Sigmoid colon (tissue), 7 donors: ENCODE data around the gene TRAF3IP1. TPM values are rescaled to one million over a fixed set of nuclear protein-coding genes. Genes with fewer than 3 reads are reported as not detected.

Experiments
- DNase-seq: peaks from one replicate; pipeline ENCODE4 v3.0.0-alpha.2; 2019
- H3K27ac ChIP-seq, 4 donors: fragments of 200-600 bp; sonication (generic); one replicate each; pipeline ENCODE4 v1.5.1; 2016 to 2019; ENCODE audit warnings: mild to moderate bottlenecking in 1 of 4
- H3K27me3 ChIP-seq, 3 donors: fragments of 200-600 bp; sonication (generic); one replicate each; pipeline ENCODE4 v1.5.1; 2019; ENCODE audit warnings: mild to moderate bottlenecking in 1 of 3
- H3K36me3 ChIP-seq, 4 donors: fragments of 200-600 bp; sonication (generic); one replicate each; pipeline ENCODE4 v1.5.1; 2016 to 2019
- H3K4me1 ChIP-seq, 4 donors: fragments of 200-600 bp; sonication (generic); one replicate each; pipeline ENCODE4 v1.5.1; 2017 to 2019
- H3K4me3 ChIP-seq, 4 donors: fragments of 200-600 bp; sonication (generic); one replicate each; pipeline ENCODE4 v1.5.1; 2017 to 2019; ENCODE audit warnings: mild to moderate bottlenecking in 2 of 4, moderate library complexity in 1 of 4
- H3K9me3 ChIP-seq, 4 donors: fragments of 200-600 bp in 3 of 4; sonication (generic) in 3 of 4; one replicate each; pipeline versions ENCODE4 v1.5.1 to v1.6.1; 2013 to 2019
- EP300 ChIP-seq, 4 donors: sonication (generic); formaldehyde crosslinking; IDR thresholded peaks; one replicate each; pipeline ENCODE4 v1.6.1; 2017; ENCODE audit warnings: antibody characterized with exemption in 4 of 4
- POLR2A ChIP-seq, 2 donors: fragments of 450-650 bp; IDR thresholded peaks; one replicate each; pipeline ENCODE4 v1.6.1; 2016; ENCODE audit warnings: antibody characterized with exemption in 2 of 2, mild to moderate bottlenecking in 2 of 2, moderate library complexity in 2 of 2
- POLR2AphosphoS5 ChIP-seq, 4 donors: sonication (generic); formaldehyde crosslinking; IDR thresholded peaks; one replicate each; pipeline ENCODE4 v1.6.1; 2017; ENCODE audit warnings: antibody characterized with exemption in 4 of 4
- WGBS, 2 donors: extraction: QIAGEN DNeasy Blood & Tissue Kit; methylation state at CpG; one replicate each; pipeline ENCODE4 v1.1.7; 2013; 5-methylcytosine and 5-hydroxymethylcytosine counted together
- intact Hi-C: fragments of 100-400 bp; cut with DNase I; formaldehyde crosslinking; loops from one replicate; pipeline ENCODE4 v1.15.1; 2023
- polyA plus RNA-seq, 3 donors: library from polyadenylated mRNA; stranded (reverse); fragments of 200-250 nt; gene quantifications; one replicate each; pipeline ENCODE4 v1.2.3, GENCODE V29; 2013
- total RNA-seq, 4 donors: library from RNA; depleted of rRNA; stranded (reverse); fragments of >200 nt; gene quantifications; one replicate each; pipeline ENCODE4 v1.1.0, GENCODE V29; 2016
- TF ChIP-seq, protein P1 (sequence below), 4 experiments: fragments of 450-650 bp in 3 of 4; fragments of 200-600 bp in 1 of 4; IDR thresholded peaks; one replicate each; pipeline ENCODE4 v1.5.1; 2016 to 2019; ENCODE audit warnings: antibody characterized with exemption in 4 of 4, mild to moderate bottlenecking in 3 of 4, moderate library complexity in 2 of 4
- donor health status: healthy with polysubstance abuse.
- donor health status: Bipolar disorder and iron deficiency.
- donor health status: healthy.

The TRAF3IP1 gene
- total and polyA plus RNA-seq, 7 donors, result 6.9 to 20.8 (median 17.5) TPM

DNA sequence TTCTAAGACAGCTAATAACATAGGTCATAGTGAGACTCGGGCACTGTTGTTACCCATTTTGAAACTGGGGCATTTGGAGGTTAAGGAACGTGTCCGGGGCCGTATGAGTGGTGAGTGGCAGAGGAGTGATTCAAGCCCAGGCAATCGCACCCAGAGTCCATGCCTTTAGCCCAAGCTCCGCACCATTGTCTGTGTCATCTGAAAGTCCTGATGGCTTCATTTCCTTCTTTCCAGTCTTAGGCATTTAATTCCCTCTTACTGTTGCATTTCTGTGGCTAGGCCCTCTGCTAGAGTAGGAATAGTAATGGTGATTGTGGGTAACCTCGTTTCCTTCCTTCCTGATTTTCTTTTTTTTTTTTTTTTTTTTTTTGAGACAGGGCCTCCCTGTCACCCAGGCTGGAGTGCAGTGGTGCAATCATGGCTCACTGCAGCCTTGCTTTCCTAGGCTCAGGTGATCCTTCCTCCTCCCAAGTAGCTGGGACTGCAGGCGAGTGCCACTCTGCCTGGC is 56.6 kb downstream of the TRAF3IP1 start:
- Histone ChIP-seq H3K27ac (no peak overlapping the region), H3K4me3 (no peak overlapping the region), H3K9me3 (no peaks in the 10 kb centered on the region), H3K27me3 (no peaks in the 10 kb centered on the region), H3K4me1 (peaks cover 0 to 17% (median 6%) of the 10 kb centered on the region in 4 donors), H3K36me3 (no peaks in the 10 kb centered on the region)
- intact Hi-C loops, result no loop called here
- DNase-seq, result no peak
- 69 to 86% methylated on average over 8 of the region's 8 CpGs for whole genome bisulfite sequencing, 2 donors
- TF ChIP-seq, protein P1, sequence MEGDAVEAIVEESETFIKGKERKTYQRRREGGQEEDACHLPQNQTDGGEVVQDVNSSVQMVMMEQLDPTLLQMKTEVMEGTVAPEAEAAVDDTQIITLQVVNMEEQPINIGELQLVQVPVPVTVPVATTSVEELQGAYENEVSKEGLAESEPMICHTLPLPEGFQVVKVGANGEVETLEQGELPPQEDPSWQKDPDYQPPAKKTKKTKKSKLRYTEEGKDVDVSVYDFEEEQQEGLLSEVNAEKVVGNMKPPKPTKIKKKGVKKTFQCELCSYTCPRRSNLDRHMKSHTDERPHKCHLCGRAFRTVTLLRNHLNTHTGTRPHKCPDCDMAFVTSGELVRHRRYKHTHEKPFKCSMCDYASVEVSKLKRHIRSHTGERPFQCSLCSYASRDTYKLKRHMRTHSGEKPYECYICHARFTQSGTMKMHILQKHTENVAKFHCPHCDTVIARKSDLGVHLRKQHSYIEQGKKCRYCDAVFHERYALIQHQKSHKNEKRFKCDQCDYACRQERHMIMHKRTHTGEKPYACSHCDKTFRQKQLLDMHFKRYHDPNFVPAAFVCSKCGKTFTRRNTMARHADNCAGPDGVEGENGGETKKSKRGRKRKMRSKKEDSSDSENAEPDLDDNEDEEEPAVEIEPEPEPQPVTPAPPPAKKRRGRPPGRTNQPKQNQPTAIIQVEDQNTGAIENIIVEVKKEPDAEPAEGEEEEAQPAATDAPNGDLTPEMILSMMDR (IDR thresholded peaks at IDR 0.05), result no peak
- TF ChIP-seq POLR2AphosphoS5 (IDR thresholded peaks at IDR 0.05), result no peak
- TF ChIP-seq POLR2A (IDR thresholded peaks at IDR 0.05), result no peak
- no peak for TF ChIP-seq EP300 (IDR thresholded peaks at IDR 0.05)

DNA sequence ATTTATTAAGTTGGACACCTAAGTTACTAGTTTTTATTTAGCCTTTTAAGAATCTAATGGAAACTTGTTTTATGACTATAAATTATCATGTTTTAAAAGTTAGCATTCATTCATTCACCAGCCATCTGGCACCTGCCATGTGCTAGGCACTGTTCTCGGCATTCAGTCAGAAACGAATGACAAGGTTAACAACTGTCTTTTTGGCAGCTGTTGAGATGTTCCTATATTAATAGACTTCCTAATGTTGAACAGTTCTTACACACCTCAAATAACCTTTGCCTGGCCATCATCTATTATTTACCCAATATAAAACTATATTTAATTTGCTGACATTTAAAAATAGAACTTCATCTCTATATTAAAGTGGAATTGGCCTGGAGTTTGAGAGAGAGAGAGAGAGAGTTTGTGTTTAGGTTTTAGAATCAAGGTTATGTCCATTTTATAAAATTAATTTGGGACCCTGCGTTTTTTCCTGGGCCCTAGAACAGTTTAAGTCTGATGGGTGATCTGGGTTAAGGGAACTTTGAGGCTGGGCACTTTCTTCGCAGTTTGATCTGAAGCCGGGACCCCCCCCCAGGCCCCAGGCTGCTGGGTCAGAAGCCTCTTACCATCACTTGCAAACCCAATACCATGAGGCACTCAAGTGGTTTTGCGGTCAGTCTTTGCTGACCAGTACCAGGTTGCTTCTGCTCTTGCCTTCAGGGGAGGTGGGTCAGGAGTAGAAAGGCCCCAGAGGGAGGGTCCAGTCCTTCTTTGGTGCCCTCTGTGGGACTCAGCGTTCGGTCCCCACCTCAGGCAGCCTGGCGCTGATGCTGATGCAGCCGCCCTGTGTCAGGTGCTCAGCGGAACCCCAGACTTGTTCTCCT is 58.1 kb downstream of the TRAF3IP1 start:
- DNase-seq, result no peak
- Histone ChIP-seq H3K27me3 (no peaks in the 10 kb centered on the region), H3K36me3 (no peaks in the 10 kb centered on the region), H3K27ac (no peak overlapping the region), H3K4me1 (peaks cover 0 to 17% (median 6%) of the 10 kb centered on the region in 4 donors), H3K4me3 (no peak overlapping the region), H3K9me3 (no peaks in the 10 kb centered on the region)
- intact Hi-C loops, result no loop called here
- no peak for TF ChIP-seq POLR2AphosphoS5 (IDR thresholded peaks at IDR 0.05)
- TF ChIP-seq, protein P1 (IDR thresholded peaks at IDR 0.05), result no peak
- TF ChIP-seq EP300 (IDR thresholded peaks at IDR 0.05), result no peak
- TF ChIP-seq POLR2A (IDR thresholded peaks at IDR 0.05), result no peak
- 93 to 94% methylated on average over 11 of the region's 11 CpGs for WGBS, 2 donors

DNA sequence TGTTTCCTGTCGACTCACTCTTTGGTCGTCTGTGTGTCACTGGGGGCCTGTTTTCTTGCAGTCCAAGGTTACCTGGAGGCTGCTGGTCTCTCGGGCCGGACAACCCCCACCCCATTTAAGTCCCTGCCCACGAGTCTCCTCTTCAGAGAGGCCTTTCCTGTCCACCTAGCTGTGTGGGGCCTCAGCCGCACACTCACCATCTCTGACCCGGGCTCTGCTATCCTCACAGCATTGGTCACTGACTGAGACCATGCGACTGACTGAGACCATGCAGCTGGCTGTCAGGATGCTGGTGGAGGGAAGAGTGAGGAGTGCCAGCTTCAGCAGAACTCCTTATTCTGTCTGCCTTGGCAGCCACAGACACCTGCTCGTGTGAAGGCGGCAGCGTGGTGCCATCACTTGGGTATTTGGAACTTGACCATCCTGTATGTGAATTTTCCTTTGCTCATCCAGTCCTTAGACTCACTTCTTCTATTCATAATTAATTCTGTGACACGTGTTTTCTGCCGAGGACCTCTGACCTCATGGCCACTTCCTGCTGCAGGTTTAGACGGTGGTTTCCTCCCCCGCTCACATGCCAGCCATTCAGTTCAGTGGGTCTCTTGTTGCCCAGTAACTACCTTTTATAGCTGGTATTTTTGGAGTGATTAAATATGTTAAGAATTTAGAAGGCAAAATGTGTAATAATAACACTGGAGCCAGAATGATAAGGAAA is 58.9 kb downstream of the TRAF3IP1 start:
- Histone ChIP-seq H3K4me3 (no peak overlapping the region), H3K27me3 (no peaks in the 10 kb centered on the region), H3K36me3 (no peaks in the 10 kb centered on the region), H3K4me1 (peaks cover 0 to 17% (median 6%) of the 10 kb centered on the region in 4 donors), H3K27ac (no peak overlapping the region), H3K9me3 (no peaks in the 10 kb centered on the region)
- TF ChIP-seq POLR2AphosphoS5 (IDR thresholded peaks at IDR 0.05), result no peak
- TF ChIP-seq EP300 (IDR thresholded peaks at IDR 0.05), result no peak
- TF ChIP-seq POLR2A (IDR thresholded peaks at IDR 0.05), result no peak
- TF ChIP-seq, protein P1 (IDR thresholded peaks at IDR 0.05), result no peak
- intact Hi-C loops, result no loop called here
- WGBS, 2 donors, result 80 to 88% methylated on average over 15 of the region's 15 CpGs
- no peak for DNase-seq

DNA sequence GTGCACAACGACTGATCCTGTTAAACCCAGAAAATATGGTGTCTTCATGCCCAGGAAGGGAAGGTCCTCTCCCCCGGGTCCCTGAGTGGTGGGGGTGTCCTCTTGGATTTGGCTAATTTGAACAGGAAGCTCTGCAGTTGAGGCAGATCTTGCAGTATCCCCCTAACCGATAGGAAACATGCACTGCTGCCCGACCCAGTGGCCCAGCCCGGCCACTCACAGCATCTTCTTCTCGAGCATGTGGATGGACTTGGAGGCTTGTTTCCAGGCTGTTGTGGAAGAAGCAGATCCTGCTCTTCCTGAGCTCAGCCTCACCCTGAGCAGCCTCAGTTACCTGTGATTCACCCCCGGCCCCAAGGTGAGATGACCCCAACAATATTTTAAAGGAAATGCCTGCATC is 60.0 kb downstream of the TRAF3IP1 start:
- TF ChIP-seq EP300 (IDR thresholded peaks at IDR 0.05), result no peak
- TF ChIP-seq, protein P1 (IDR thresholded peaks at IDR 0.05), result no peak
- TF ChIP-seq POLR2A (IDR thresholded peaks at IDR 0.05), result no peak
- TF ChIP-seq POLR2AphosphoS5 (IDR thresholded peaks at IDR 0.05), result no peak
- peaks cover 0 to 17% (median 6%) of the 10 kb centered on the region in 4 donors for H3K4me1 ChIP-seq
- 90 to 93% methylated on average over 7 of the region's 7 CpGs for WGBS, 2 donors
- intact Hi-C loops, result no loop called here
- H3K27ac ChIP-seq, result no peak overlapping the region
- no peaks in the 10 kb centered on the region for H3K36me3 ChIP-seq
- no peak for DNase-seq
- H3K9me3 ChIP-seq, result no peaks in the 10 kb centered on the region
- H3K4me3 ChIP-seq, result no peak overlapping the region
- no peaks in the 10 kb centered on the region for H3K27me3 ChIP-seq
